GM19193 (cell line): ENCODE measurements around the gene GNG4.

ENCODE experiments used
- POLR2A ChIP-seq: IDR thresholded peaks from 4 replicates; pipeline ENCODE4 v1.6.1; 2011; ENCODE audit not compliant: insufficient read depth, insufficient read length; ENCODE audit errors: extremely low read depth

The GNG4 gene

GRCh38 chr1:235622936-235623779, 26.4 kb downstream of the GNG4 start:
- TF ChIP-seq POLR2A, result no peak

DNA sequence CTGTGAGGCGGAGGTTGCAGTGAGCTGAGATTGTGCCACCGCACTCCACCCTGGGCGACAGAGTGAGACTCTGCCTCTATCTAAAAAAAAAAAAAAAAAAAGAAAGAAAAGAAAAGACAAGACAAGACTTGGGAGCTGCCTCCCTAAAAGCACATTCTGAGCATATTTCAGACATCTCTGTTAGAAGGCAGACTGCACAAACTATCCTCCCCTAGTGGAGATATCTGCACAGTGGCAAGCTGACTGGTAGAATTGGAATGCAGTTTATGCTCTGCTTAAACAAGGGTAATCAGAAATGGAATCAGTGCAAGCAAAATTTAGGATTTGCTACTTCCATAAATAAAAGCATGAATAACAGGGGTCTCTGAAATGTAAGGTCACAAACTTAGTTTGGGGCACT, 31.8 kb downstream of the GNG4 start:
- TF ChIP-seq POLR2A, result no peak

DNA sequence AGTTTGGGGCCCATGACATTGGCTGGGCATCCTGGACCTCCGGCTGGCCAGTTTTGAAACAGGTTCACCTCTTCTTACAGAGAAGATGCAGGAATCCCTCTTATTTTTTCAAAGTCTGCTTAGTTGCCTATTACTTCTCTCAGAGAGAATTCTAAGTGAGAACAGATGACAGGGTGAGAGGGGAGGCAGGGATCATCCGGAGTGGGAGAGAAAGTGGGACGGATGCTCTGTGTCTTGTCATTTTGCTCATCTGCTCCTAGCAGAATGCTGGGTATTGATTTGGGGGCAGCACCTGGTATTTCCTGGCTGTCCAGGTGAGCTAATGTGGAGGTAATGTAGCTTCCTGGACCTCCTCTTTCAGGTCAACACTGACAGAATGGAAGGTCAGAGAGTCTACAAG, 32.4 kb downstream of the GNG4 start:
- TF ChIP-seq POLR2A, result no peak

GRCh38 chr1:235614442-235614954, 35.1 kb downstream of the GNG4 start:
- no peak for TF ChIP-seq POLR2A

DNA sequence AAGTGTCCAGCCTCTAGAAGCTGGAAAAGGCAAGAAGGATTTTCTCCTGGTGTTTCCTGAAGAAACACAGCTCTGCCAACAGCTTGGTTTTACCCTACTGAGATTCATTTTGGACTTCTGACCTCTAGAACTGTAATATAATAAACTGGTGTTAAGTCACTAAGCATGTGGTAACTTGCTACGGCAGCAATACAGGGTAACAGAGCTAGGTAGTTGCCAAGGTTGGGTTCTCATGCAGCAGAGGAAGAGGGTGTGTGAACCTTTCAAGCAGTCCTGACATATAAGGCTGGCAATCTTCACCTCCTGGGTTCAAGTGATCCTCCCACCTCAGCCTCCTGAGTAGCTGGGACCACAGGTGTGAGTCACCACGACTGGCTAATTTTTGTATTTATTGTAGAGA, 36.0 kb downstream of the GNG4 start:
- TF ChIP-seq POLR2A, result no peak

- TF ChIP-seq POLR2A, result no peak
These were observed 36.8 kb downstream of the GNG4 start for GRCh38 chr1:235612761-235613160.

DNA sequence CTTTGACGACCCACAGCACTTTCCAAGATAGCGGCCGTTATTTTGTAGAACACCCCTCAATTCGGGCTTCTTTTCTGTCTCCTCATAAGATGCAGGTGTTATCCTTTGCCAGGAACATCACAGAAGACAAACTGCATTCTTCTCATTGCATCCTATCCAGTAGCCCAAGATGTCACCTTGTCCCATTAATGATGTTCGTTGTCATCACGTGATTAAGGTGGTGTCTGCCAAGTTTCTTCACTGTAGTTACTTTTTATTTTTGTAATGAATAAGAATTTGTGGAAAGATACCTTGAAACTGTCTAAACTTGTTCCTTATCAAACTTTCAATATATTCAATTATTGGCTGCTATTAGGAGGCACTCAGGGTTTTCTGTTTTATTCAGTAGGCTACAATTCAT, 39.4 kb downstream of the GNG4 start:
- TF ChIP-seq POLR2A, result no peak

GRCh38 chr1:235608278-235608677, 41.3 kb downstream of the GNG4 start:
- TF ChIP-seq POLR2A, result no peak

- TF ChIP-seq POLR2A, result no peak
These were observed 42.3 kb downstream of the GNG4 start for GRCh38 chr1:235607284-235607683.

- no peak for TF ChIP-seq POLR2A
These were observed 48.5 kb downstream of the GNG4 start for GRCh38 chr1:235601104-235601503.

- TF ChIP-seq POLR2A, result no peak
These were observed 50.0 kb downstream of the GNG4 start for GRCh38 chr1:235599536-235599935.

DNA sequence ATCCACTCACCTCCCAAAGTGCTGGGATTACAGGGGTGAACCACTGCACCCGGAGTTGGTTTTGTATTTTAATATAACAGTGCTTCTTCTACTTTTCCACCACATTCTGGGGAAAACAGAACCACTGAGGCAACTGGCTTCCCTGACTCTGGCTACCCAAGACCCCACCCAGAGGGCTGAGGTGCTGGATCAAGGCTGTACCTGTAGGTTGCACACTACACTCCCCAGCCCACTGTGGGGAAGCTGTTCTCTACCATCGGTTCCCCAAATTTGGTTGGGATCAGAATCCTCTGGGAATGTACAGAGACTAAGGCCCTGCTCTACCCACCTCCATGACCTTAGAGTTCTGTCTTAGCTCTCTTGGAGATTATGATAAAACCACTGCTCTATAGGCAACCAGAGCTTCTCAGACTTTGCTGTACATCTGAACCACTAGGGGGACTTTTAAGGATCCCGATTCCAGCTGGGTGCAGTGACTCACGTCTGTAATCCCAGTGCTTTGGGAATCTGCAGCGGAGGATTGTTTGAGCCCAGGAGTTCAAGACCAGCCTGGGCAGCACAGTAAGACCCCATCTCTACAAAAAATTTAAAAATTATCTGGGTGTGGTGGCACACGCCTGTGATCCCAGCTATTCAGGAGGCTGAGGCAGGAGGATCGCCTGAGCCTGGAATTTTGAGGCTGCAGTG, 51.6 kb downstream of the GNG4 start:
- no peak for TF ChIP-seq POLR2A

- no peak for TF ChIP-seq POLR2A
These were observed 54.5 kb downstream of the GNG4 start for GRCh38 chr1:235595079-235595478.

GRCh38 chr1:235588916-235589515, 60.6 kb downstream of the GNG4 start:
- no peak for TF ChIP-seq POLR2A

DNA sequence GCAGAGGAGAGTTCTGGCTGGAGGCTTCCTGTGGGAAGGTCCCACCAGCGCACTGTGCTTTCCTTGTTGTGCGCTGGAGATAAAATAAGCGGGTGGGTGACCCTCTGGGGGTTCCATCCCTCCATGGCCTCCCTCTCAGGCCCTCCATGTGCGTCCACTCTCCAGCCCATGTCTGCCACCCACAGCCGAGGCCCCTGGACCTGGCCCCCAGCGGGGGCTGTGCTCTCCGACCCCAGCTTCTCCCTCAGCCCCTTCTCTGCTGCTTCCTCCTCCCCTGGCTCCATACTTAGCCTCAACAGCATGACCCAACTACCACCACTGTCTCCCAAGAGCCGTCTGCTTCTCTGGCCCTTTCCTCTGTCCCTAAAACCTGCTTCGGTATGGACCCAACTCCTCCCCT, 61.4 kb downstream of the GNG4 start:
- TF ChIP-seq POLR2A, result no peak
